ENCODE measurements around the gene GNAQ. TPM values are rescaled to one million over a fixed set of nuclear protein-coding genes. Genes with fewer than 3 reads are reported as not detected.

GNAQ gene
- total RNA-seq, 1 experiment from 2014 or later, result 28.7 TPM

Other genes with a start within 250 kb of the GNAQ start
- gene CEP78, start 204.3 kb upstream of the GNAQ start, total RNA-seq (2021; ENCODE audit: unreplicated experiment), result 48.1 TPM